ENCODE data around the gene NDUFA7.
"Not testable (repeated sequence)": the region's sequence is repeated elsewhere in the genome, so short reads cannot be mapped to it uniquely, and the experiment has no call there.

DNA sequence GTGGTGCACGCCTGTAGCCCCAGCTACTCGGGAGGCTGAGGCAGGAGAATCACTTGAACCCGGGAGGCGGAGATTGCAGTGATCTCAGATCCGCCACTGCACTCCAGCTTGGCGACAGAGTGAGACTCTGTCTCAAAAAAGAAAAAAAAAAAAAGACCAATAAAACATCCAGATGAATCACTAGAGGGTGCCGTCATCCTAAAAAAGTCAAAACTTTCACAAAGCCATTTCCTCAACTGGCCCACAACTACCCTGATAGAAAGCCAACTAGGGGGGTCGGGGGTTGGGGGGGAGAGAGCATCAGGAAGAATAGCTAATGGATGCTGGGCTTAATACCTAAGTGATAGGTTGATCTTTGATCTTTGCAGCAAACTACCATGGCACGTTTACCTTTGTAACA is 2.3 kb downstream of the NDUFA7 start:
- TF ChIP-seq, protein P1, sequence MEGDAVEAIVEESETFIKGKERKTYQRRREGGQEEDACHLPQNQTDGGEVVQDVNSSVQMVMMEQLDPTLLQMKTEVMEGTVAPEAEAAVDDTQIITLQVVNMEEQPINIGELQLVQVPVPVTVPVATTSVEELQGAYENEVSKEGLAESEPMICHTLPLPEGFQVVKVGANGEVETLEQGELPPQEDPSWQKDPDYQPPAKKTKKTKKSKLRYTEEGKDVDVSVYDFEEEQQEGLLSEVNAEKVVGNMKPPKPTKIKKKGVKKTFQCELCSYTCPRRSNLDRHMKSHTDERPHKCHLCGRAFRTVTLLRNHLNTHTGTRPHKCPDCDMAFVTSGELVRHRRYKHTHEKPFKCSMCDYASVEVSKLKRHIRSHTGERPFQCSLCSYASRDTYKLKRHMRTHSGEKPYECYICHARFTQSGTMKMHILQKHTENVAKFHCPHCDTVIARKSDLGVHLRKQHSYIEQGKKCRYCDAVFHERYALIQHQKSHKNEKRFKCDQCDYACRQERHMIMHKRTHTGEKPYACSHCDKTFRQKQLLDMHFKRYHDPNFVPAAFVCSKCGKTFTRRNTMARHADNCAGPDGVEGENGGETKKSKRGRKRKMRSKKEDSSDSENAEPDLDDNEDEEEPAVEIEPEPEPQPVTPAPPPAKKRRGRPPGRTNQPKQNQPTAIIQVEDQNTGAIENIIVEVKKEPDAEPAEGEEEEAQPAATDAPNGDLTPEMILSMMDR (IDR thresholded peaks at IDR 0.05), result not testable (repeated sequence)
- TF ChIP-seq EP300, POLR2A (IDR thresholded peaks at IDR 0.05): not testable (repeated sequence)
